ENCODE measurements around the gene MFSD12.

The MFSD12 gene

GRCh38 chr19:3518255-3518654, 39.1 kb downstream of the MFSD12 start:
- H3K9ac ChIP-seq (ENCODE audit: low read depth, low read length, poor library complexity, severe bottlenecking), result no peak overlapping the region
- H3K27me3 ChIP-seq (ENCODE audit: insufficient read depth, low read length, poor library complexity, severe bottlenecking), result no peaks in the 10 kb centered on the region
- no peaks in the 10 kb centered on the region for H3F3A ChIP-seq (ENCODE audit: low read depth)
- H3K36me3 ChIP-seq (ENCODE audit: insufficient read depth, low read length), result peaks cover 35% of the 10 kb centered on the region; the same call in 1 of the 2 replicates
- H2AFZ ChIP-seq (ENCODE audit: low read length), result no peak overlapping the region
- H4K20me1 ChIP-seq (ENCODE audit: insufficient read depth, low read length, poor library complexity, severe bottlenecking), result peaks cover 58% of the 10 kb centered on the region
- peaks cover 93% of the 10 kb centered on the region for H3K79me2 ChIP-seq (ENCODE audit: insufficient read depth, low read length)
- no peaks in the 10 kb centered on the region for H3K9me2 ChIP-seq (replicated peaks; ENCODE audit: low read depth, low read length)
- H3K4me1 ChIP-seq (ENCODE audit: insufficient read depth, low read length, poor library complexity, severe bottlenecking), result no peaks in the 10 kb centered on the region
- H3K9me3 ChIP-seq (ENCODE audit: insufficient read depth, low read depth, low read length), result no peaks in the 10 kb centered on the region
- H3K4me2 ChIP-seq (ENCODE audit: low read depth, low read length, poor library complexity, severe bottlenecking), result no peak overlapping the region
- no peak overlapping the region for H3K4me3 ChIP-seq (ENCODE audit: low read length, poor library complexity, severe bottlenecking)
- TF ChIP-seq, protein P1, sequence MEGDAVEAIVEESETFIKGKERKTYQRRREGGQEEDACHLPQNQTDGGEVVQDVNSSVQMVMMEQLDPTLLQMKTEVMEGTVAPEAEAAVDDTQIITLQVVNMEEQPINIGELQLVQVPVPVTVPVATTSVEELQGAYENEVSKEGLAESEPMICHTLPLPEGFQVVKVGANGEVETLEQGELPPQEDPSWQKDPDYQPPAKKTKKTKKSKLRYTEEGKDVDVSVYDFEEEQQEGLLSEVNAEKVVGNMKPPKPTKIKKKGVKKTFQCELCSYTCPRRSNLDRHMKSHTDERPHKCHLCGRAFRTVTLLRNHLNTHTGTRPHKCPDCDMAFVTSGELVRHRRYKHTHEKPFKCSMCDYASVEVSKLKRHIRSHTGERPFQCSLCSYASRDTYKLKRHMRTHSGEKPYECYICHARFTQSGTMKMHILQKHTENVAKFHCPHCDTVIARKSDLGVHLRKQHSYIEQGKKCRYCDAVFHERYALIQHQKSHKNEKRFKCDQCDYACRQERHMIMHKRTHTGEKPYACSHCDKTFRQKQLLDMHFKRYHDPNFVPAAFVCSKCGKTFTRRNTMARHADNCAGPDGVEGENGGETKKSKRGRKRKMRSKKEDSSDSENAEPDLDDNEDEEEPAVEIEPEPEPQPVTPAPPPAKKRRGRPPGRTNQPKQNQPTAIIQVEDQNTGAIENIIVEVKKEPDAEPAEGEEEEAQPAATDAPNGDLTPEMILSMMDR (conservative IDR thresholded peaks at IDR 0.05; ENCODE audit: low read length), result no peak
- TF ChIP-seq EZH2phosphoT487 (IDR thresholded peaks at IDR 0.05; ENCODE audit: borderline replicate concordance), result no peak

GRCh38 chr19:3517638-3518037, 39.7 kb downstream of the MFSD12 start:
- H3K27me3 ChIP-seq (ENCODE audit: insufficient read depth, low read length, poor library complexity, severe bottlenecking), result no peaks in the 10 kb centered on the region
- H3K9me2 ChIP-seq (replicated peaks; ENCODE audit: low read depth, low read length), result no peaks in the 10 kb centered on the region
- H3K4me2 ChIP-seq (ENCODE audit: low read depth, low read length, poor library complexity, severe bottlenecking), result no peak overlapping the region
- no peaks in the 10 kb centered on the region for H3K4me1 ChIP-seq (ENCODE audit: insufficient read depth, low read length, poor library complexity, severe bottlenecking)
- no peaks in the 10 kb centered on the region for H3F3A ChIP-seq (ENCODE audit: low read depth)
- no peaks in the 10 kb centered on the region for H3K9me3 ChIP-seq (ENCODE audit: insufficient read depth, low read depth, low read length)
- TF ChIP-seq, protein P1 (conservative IDR thresholded peaks at IDR 0.05; ENCODE audit: low read length), result no peak
- no peak for TF ChIP-seq EZH2phosphoT487 (IDR thresholded peaks at IDR 0.05; ENCODE audit: borderline replicate concordance)
- peaks cover 29% of the 10 kb centered on the region; the same call in 1 of the 2 replicates for H3K36me3 ChIP-seq (ENCODE audit: insufficient read depth, low read length)
- H4K20me1 ChIP-seq (ENCODE audit: insufficient read depth, low read length, poor library complexity, severe bottlenecking), result peaks cover 64% of the 10 kb centered on the region
- no peak overlapping the region for H2AFZ ChIP-seq (ENCODE audit: low read length)
- H3K9ac ChIP-seq (ENCODE audit: low read depth, low read length, poor library complexity, severe bottlenecking), result no peak overlapping the region
- H3K4me3 ChIP-seq (ENCODE audit: low read length, poor library complexity, severe bottlenecking), result no peak overlapping the region
- H3K79me2 ChIP-seq (ENCODE audit: insufficient read depth, low read length), result peaks cover 99% of the 10 kb centered on the region

DNA sequence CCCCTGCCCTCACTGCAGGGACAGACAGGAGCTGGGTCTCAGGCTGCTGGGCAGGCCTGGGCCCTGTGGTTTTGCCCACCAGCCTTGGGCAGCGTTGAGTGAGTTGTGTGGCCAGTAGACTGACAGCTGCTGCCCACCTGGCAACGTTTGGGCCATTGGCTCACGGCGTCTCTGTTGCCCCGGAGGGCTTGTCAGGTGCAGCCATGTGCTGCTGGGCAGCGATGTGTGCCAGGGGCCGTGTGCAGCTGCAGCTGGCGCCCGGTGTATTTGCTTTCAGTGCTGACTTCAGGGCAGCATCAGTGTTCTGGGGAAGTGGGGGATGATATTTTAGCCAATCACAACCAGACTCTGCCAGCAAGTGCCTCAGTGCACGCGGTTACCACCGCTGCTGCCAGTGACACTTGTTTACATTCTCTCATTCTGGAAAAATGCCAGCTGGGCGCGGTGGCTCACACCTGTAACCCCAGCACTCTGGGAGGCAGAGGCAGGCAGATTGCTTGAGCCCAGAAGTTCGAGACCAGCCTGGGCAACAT, 40.6 kb downstream of the MFSD12 start:
- TF ChIP-seq EZH2phosphoT487 (IDR thresholded peaks at IDR 0.05; ENCODE audit: borderline replicate concordance), result no peak
- TF ChIP-seq, protein P1 (conservative IDR thresholded peaks at IDR 0.05; ENCODE audit: low read length), result no peak
- Histone ChIP-seq H3K9me3 (ENCODE audit: insufficient read depth, low read depth, low read length) (no peaks in the 10 kb centered on the region), H3K4me3 (ENCODE audit: low read length, poor library complexity, severe bottlenecking) (no peak overlapping the region), H4K20me1 (ENCODE audit: insufficient read depth, low read length, poor library complexity, severe bottlenecking) (peaks cover 67% of the 10 kb centered on the region), H2AFZ (ENCODE audit: low read length) (no peak overlapping the region), H3K27me3 (ENCODE audit: insufficient read depth, low read length, poor library complexity, severe bottlenecking) (no peaks in the 10 kb centered on the region), H3K9ac (ENCODE audit: low read depth, low read length, poor library complexity, severe bottlenecking) (no peak overlapping the region), H3K9me2 (replicated peaks; ENCODE audit: low read depth, low read length) (no peaks in the 10 kb centered on the region), H3K36me3 (ENCODE audit: insufficient read depth, low read length) (peaks cover 21% of the 10 kb centered on the region; the same call in 1 of the 2 replicates), H3F3A (ENCODE audit: low read depth) (no peaks in the 10 kb centered on the region), H3K4me2 (ENCODE audit: low read depth, low read length, poor library complexity, severe bottlenecking) (no peak overlapping the region), H3K4me1 (ENCODE audit: insufficient read depth, low read length, poor library complexity, severe bottlenecking) (no peaks in the 10 kb centered on the region), H3K79me2 (ENCODE audit: insufficient read depth, low read length) (peaks cover 99% of the 10 kb centered on the region)

Data from Loucy (cell line).